Neural crest cell (in vitro differentiated cells): ENCODE data around the gene OR4D2. TPM values are rescaled to one million over a fixed set of nuclear protein-coding genes. Genes with fewer than 3 reads are reported as not detected.
A peak's percentile ranks its signal among the peaks of the same experiment; 100 is the strongest.

Source experiments
- DNase-seq: peaks from one replicate; pipeline ENCODE4 v3.0.0; 2021; ENCODE audit warnings: low read depth, mixed read lengths, low spot score
- H3K27ac Mint-ChIP-seq: one replicate; pipeline ENCODE4 v1.8.0; 2021; ENCODE audit warnings: mild to moderate bottlenecking, mixed read lengths; ENCODE audit not compliant: unreplicated experiment
- H3K27me3 Mint-ChIP-seq: 2 replicates; pipeline ENCODE4 v1.8.0; 2021; ENCODE audit warnings: low read depth, mild to moderate bottlenecking, mixed read lengths
- H3K36me3 Mint-ChIP-seq: 2 replicates; pipeline ENCODE4 v1.8.0; 2021; ENCODE audit warnings: low read depth, mild to moderate bottlenecking, mixed read lengths
- H3K4me1 Mint-ChIP-seq: 2 replicates; pipeline ENCODE4 v1.8.0; 2021; ENCODE audit warnings: mixed read lengths
- H3K4me3 Mint-ChIP-seq: one replicate; pipeline ENCODE4 v1.8.0; 2021; ENCODE audit warnings: mild to moderate bottlenecking, mixed read lengths
- H3K9me3 Mint-ChIP-seq: 2 replicates; pipeline ENCODE4 v1.8.0; 2021; ENCODE audit warnings: mixed read lengths
- CTCF ChIP-seq: fragments of 200-600 bp; sonication (generic); conservative IDR thresholded peaks from 2 replicates; pipeline ENCODE4 v1.5.0; 2021; ENCODE audit warnings: antibody characterized with exemption, mild to moderate bottlenecking
- long read RNA-seq: library from polyadenylated mRNA; unstranded; transcript quantifications from one replicate; pipeline ENCODE4 v2.0.0, GENCODE V29; 2020
- total RNA-seq: library from RNA; stranded (reverse); gene quantifications from 2 replicates; pipeline ENCODE4 v1.2.1, GENCODE V29; 2021

The OR4D2 gene
- total RNA-seq: not detected in 2 replicates
- long read RNA-seq: 0 reads

- Mint-ChIP-seq H3K9me3 (peaks cover 2% of the 10 kb centered on the region), H3K4me3 (no peak within 1 kb of the TSS), H3K36me3 (no peaks in the 10 kb centered on the region), H3K4me1 (no peaks in the 10 kb centered on the region), H3K27ac (no peak within 1 kb of the TSS), H3K27me3 (peaks cover 95% of the 10 kb centered on the region)
- TF ChIP-seq CTCF: no peak
- no peak for DNase-seq
Measured at GRCh38 chr17:58166682-58167081, at the start of gene OR4D2. Gene OR4D2, plus strand, starts transcription at chr17:58166982. Its CDS starts 2,674 bp downstream, at chr17:58169656.

- no peak for TF ChIP-seq CTCF
- Mint-ChIP-seq H3K36me3 (no peaks in the 10 kb centered on the region), H3K27me3 (peaks cover 47% of the 10 kb centered on the region), H3K27ac (peak overlapping the region; percentile 57), H3K4me3 (no peak overlapping the region), H3K4me1 (peaks cover 6% of the 10 kb centered on the region), H3K9me3 (peaks cover 3% of the 10 kb centered on the region)
- no peak for DNase-seq
Measured at GRCh38 chr17:58117382-58117781, 49.4 kb upstream of the OR4D2 start.

GRCh38 chr17:58119491-58119890 is 47.3 kb upstream of the OR4D2 start:
- Mint-ChIP-seq H3K4me1 (no peaks in the 10 kb centered on the region), H3K27me3 (peaks cover 43% of the 10 kb centered on the region), H3K4me3 (no peak overlapping the region), H3K9me3 (peaks cover 3% of the 10 kb centered on the region), H3K36me3 (no peaks in the 10 kb centered on the region), H3K27ac (no peak overlapping the region)
- no peak for TF ChIP-seq CTCF
- DNase-seq: no peak

- peak; percentile 57 for DNase-seq
- Mint-ChIP-seq H3K4me1 (no peaks in the 10 kb centered on the region), H3K27ac (no peak overlapping the region), H3K9me3 (peaks cover 3% of the 10 kb centered on the region), H3K27me3 (peaks cover 43% of the 10 kb centered on the region), H3K36me3 (no peaks in the 10 kb centered on the region), H3K4me3 (no peak overlapping the region)
- no peak for TF ChIP-seq CTCF
Measured at GRCh38 chr17:58120195-58120822, 46.5 kb upstream of the OR4D2 start.

GRCh38 chr17:58121925-58122324 is 44.9 kb upstream of the OR4D2 start:
- Mint-ChIP-seq H3K4me3 (no peak overlapping the region), H3K9me3 (peaks cover 3% of the 10 kb centered on the region), H3K27me3 (peaks cover 59% of the 10 kb centered on the region), H3K27ac (no peak overlapping the region), H3K4me1 (no peaks in the 10 kb centered on the region), H3K36me3 (no peaks in the 10 kb centered on the region)
- DNase-seq: no peak
- peak; percentile 48 for TF ChIP-seq CTCF
